Measurements from ENCODE around the gene FCGR1A. TPM values are rescaled to one million over a fixed set of nuclear protein-coding genes. Genes with fewer than 3 reads are reported as not detected.
"Not testable (repeated sequence)": the region's sequence is repeated elsewhere in the genome, so short reads cannot be mapped to it uniquely, and the experiment has no call there.

FCGR1A gene
- total RNA-seq (ENCODE audit: low replicate concordance), result not detected in 2 replicates
- long read RNA-seq, result 0 reads

DNA sequence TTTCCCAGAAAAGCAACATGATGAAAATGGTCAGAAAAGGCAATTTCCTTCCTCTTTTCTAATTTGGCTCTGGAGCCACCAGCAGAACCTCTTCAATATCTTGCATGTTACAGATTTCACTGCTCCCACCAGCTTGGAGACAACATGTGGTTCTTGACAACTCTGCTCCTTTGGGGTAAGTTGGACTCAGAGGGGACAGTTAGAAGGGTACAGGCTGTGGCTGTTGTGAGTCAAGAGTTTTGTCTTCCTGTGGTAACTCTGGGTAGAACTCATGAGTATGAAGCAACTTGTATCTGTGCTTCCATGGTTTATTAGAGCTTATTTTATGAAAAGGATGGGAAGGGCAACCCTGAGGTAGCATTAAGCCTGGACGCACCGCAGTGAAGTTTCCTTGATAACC lies at the start of gene FCGR1A:
Gene FCGR1A, plus strand, starts transcription at position 95 of the 400 bp plus-strand sequence. Its CDS starts 50 bp downstream, at position 145.
- H3K27me3 Mint-ChIP-seq; H3K27ac Mint-ChIP-seq; DNase-seq (ENCODE audit: extremely low spot score, unreplicated experiment); H3K4me3 Mint-ChIP-seq; H3K9me3 Mint-ChIP-seq; H3K36me3 Mint-ChIP-seq; H3K4me1 Mint-ChIP-seq (ENCODE audit: unreplicated experiment): not testable (repeated sequence)

DNA sequence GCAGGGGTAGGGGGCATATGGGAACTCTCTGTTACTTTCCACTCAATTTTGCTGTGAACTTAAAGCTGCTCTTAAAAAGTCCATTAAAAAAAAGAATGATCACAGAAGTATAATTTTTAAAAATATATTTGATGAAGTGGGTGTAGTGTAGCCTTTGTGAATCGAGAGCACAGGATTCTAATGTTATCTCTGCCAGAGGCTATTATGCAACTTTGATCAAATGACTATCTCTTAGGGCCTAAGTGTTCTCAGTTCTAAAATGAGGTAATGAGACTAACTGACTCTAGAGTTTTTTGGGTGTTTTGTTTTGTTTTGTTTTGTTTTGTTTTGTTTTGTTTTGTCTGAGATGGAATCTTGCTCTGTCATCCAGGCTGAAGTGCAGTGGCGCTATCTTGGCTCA lies 49.7 kb upstream of the FCGR1A start:
- DNase-seq (ENCODE audit: extremely low spot score, unreplicated experiment); H3K27me3 Mint-ChIP-seq; H3K4me3 Mint-ChIP-seq; H3K9me3 Mint-ChIP-seq; H3K36me3 Mint-ChIP-seq; H3K4me1 Mint-ChIP-seq (ENCODE audit: unreplicated experiment); H3K27ac Mint-ChIP-seq: not testable (repeated sequence)

DNA sequence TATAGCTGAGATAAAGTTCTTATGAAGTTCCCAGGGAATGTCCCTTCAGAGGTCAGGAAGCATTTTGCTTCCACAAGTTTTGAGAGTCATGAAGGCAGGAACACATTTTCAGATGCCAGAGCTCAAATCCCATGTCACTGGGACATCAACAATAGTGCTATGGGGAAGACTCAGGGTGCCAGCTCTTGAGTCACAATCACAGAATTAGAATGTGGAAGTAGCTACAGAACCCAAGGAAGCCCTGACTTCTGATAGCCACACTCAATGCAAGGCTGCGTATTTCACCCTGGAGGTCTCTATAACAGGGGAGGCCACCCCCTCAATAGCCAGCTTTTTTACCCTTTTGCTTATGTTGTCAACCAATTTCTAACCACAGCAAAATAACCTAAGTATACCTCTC lies 47.8 kb upstream of the FCGR1A start:
- not testable (repeated sequence) for H3K4me3 Mint-ChIP-seq; DNase-seq (ENCODE audit: extremely low spot score, unreplicated experiment); H3K9me3 Mint-ChIP-seq; H3K27ac Mint-ChIP-seq; H3K36me3 Mint-ChIP-seq; H3K27me3 Mint-ChIP-seq; H3K4me1 Mint-ChIP-seq (ENCODE audit: unreplicated experiment)

DNA sequence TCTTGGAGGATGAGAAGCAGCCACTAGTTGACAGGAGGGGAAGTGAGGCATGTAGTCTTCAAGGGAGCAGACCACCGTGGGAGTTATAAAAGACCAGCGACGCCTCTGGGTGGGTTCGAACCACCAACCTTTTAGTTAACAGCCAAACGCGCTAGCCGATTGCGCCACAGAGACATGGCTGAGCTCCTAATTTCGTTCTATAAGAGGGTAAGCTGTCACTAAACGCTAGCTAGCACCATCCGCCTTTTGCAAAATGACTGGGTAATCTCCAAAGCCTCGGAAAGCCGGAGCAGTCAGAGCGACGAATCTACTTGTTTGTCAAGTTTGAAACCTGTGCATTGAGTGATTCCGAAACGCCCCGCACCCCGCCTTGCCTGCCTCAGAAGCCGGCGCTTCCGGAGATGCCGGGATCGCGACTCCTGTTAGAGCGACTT lies 42.3 kb upstream of the FCGR1A start:
- H3K36me3 Mint-ChIP-seq; H3K27me3 Mint-ChIP-seq; H3K4me1 Mint-ChIP-seq (ENCODE audit: unreplicated experiment); H3K9me3 Mint-ChIP-seq: not testable (repeated sequence)
- Mint-ChIP-seq H3K4me3 (peak overlapping the region; percentile 82), H3K27ac (peak overlapping the region; percentile 81)
- peak; percentile 66 for DNase-seq (ENCODE audit: extremely low spot score, unreplicated experiment)

DNA sequence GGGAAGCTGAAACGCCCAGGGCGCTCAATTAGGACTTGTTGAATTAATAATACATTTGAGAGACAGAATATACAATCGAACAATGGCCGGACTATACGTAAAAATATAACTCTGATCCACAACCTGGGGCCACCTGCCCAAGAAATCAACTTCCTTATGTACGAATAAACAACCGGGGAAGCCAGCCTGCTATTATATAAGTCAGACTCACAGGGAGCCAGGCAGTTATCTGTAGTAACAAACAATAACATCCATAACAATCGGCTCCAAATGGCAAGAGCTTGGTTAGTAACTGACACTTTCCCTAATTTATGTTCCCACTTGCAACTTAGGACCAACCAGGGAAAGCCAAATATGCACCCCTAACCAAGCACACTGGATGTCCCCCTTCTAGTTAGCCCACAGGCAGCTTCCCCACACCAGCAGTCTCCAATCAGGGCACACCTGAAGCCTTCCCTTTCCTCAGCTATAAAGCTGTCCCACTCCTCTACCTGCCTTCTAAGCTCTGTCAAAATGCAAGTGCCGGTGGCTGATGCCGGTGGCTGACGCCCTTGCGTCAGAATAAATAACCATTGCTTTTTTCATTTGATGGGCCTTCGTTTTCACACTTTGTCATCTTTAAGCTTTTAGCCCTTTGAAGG lies 41.8 kb upstream of the FCGR1A start:
- H3K27me3 Mint-ChIP-seq, result peaks cover 10% of the 10 kb centered on the region
- peak overlapping the region; percentile 82 for H3K4me3 Mint-ChIP-seq
- not testable (repeated sequence) for H3K4me1 Mint-ChIP-seq (ENCODE audit: unreplicated experiment); H3K9me3 Mint-ChIP-seq; H3K36me3 Mint-ChIP-seq; DNase-seq (ENCODE audit: extremely low spot score, unreplicated experiment)
- H3K27ac Mint-ChIP-seq, result peak overlapping the region; percentile 81

DNA sequence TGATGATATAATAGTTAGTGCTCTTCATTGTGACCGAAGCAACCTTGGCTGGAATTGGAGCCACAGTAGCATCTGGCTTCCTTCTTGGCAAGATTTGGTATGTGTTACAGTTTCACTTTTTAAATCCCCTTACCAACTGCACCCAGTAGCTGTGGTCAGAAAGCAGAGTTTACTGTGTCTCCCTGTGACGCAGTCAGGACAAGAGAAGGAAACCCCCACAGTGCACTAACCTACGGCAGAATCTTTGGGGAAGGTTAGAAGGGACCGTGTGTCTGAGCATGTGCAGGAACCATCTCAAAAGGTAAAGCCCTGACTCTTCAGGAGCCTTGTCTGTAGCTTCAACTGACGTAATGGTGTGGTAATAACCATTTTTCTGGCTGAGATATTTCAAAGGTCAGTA lies 40.6 kb upstream of the FCGR1A start:
- H3K36me3 Mint-ChIP-seq; H3K4me1 Mint-ChIP-seq (ENCODE audit: unreplicated experiment): not testable (repeated sequence)

DNA sequence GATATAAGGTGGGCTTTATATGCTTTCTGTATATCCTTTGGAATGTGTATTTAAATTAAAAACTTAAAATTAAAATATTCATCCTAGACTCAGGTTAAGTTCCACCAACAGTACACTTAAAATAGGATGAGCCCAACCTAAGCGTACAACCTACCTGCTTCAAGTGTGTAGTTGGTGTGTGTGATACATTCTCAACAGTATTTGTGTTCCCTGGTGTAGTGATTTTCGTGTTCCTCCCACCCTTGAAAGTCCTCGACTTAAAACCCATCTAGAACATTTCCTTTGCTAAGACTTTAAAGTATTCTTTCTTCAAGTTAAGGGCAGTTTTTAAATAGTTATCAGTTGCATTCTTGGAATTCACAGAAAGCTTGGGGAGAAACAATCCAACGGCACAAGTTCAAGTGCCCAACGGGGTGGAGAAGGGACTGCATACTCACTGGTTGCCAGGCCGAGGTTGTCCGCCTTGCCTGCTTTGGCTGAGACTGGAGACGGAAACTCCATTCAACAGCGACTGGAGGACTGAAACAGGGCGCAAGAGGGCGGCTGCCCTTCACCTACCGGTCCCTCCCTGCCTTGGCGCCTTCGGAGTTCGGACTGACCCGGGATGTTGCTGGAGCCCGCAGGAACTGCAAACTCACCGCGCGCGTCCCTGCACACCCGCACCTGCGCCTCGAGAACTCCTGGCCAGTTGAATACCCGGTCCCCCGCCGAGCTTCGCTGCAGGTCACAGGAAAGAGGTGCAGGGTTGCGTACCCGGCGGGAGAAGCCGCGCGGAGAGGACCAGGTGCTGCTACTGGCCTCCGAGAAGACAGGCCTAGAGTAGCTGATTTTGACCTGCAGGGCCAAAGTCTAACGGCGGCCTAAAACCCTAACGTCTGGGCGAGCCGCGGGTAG lies 35.8 kb upstream of the FCGR1A start:
- H3K4me3 Mint-ChIP-seq; DNase-seq (ENCODE audit: extremely low spot score, unreplicated experiment); H3K4me1 Mint-ChIP-seq (ENCODE audit: unreplicated experiment): not testable (repeated sequence)

More for the DNA sequence above, 40.6 kb upstream of the FCGR1A start:
- peaks cover 20% of the 10 kb centered on the region for H3K27me3 Mint-ChIP-seq
- not testable (repeated sequence) for H3K9me3 Mint-ChIP-seq; H3K4me3 Mint-ChIP-seq; H3K27ac Mint-ChIP-seq; DNase-seq (ENCODE audit: extremely low spot score, unreplicated experiment)

DNA sequence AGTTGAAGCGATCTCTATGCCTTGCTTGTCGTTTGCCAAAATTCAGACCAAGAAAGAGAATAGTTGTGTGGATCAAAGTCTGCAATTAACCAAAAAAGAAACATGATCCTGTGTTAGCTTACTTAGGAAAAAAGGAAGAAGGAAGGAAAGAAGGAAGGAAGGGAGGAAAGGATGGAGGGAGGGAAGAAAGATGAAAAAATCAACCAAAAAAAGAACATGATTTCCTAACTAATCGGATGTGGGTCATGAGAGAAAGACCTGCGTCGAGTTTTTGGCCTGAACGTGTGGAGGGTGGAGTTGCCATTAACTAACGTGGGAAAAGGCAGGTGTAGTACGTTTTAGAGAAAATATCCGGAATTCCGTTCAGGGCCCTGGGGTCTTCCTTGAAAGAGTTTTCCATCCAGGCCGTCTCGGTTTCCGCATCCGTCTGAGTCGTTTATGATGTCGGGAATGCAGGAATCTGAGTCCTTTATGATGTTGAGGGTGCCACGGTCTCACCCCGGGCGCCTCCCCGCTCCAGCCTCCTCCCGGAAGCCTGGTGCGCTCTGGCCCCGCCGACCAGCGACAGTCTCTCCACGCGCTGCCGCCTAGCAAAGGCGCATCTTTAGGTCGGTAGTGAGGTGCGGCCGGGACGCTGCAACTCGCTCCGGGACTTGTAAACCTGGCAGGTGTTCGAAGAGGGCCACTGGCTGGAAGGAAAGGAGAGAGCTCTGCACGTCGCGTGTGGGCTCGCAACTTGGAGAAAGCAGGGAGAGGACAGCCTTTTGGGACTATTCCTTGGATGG lies 34.9 kb upstream of the FCGR1A start:
- peak overlapping the region; percentile 58 for H3K4me3 Mint-ChIP-seq
- H3K4me1 Mint-ChIP-seq (ENCODE audit: unreplicated experiment); H3K9me3 Mint-ChIP-seq; DNase-seq (ENCODE audit: extremely low spot score, unreplicated experiment); H3K27ac Mint-ChIP-seq; H3K36me3 Mint-ChIP-seq: not testable (repeated sequence)
- H3K27me3 Mint-ChIP-seq, result peaks cover 34% of the 10 kb centered on the region

More for the DNA sequence above, 35.8 kb upstream of the FCGR1A start:
- H3K27ac Mint-ChIP-seq, H3K9me3 Mint-ChIP-seq, H3K36me3 Mint-ChIP-seq: not testable (repeated sequence)
- peaks cover 34% of the 10 kb centered on the region for H3K27me3 Mint-ChIP-seq

DNA sequence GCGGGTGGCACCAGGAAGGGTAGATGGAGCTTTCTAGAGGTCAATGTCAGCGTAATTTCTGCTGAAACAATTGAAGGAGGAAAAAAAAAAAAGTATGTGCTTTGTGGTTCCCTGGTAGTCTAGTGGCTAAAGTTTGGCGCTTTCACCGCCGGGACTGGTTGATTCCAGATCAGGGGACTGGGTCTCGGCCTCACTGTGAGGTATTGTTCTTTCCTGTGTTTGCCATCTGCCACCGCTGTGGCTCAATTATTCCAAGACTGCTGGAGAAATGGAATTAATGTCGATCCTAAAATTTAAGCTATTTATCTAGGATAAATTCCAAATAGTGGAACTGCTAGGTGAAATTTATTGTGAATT lies 34.4 kb upstream of the FCGR1A start:
- DNase-seq (ENCODE audit: extremely low spot score, unreplicated experiment); H3K9me3 Mint-ChIP-seq; H3K36me3 Mint-ChIP-seq; H3K27ac Mint-ChIP-seq; H3K4me1 Mint-ChIP-seq (ENCODE audit: unreplicated experiment): not testable (repeated sequence)
- Mint-ChIP-seq H3K27me3 (peaks cover 34% of the 10 kb centered on the region), H3K4me3 (peak overlapping the region; percentile 58)

DNA sequence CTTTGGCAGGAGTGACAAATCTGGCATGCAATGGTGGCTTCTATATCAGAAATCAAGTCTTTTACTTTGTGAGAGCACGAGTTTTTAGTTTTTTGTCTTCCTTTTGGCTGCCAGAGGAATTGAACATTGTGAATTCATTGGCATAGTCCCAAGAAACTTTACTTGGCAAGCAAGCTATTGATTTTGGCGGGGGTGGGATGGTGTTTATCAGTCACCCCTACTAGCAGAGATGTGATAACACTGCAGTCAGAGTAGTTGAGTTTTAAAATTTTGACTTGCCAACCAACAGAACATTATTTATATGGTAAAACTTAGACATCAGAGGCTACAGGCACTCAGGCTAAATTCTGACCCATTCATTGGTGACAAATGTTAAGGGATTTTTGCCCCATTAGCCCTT lies 31.9 kb upstream of the FCGR1A start:
- not testable (repeated sequence) for H3K4me1 Mint-ChIP-seq (ENCODE audit: unreplicated experiment); H3K36me3 Mint-ChIP-seq; H3K9me3 Mint-ChIP-seq; DNase-seq (ENCODE audit: extremely low spot score, unreplicated experiment); H3K4me3 Mint-ChIP-seq; H3K27ac Mint-ChIP-seq
- peaks cover 30% of the 10 kb centered on the region for H3K27me3 Mint-ChIP-seq

DNA sequence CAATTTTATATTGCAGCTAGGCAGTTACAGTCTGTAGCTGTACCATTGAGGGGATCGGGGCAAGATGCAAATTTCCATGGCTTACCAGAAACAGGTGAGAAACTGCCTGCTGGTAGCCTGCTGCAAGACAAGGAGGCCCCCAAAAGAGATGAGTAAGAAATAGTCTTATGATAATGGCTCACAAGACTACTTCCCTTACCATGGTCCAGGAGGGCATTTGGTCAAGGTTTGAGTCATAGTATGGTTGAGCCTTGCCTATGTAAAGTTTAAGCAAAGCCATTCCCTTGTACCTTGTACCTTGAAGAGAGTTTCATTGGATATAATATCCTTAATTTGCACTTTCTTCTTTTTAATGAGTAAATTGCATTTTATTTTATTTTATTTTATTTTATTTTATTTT lies 30.3 kb upstream of the FCGR1A start:
- H3K27me3 Mint-ChIP-seq, result peaks cover 16% of the 10 kb centered on the region
- not testable (repeated sequence) for H3K27ac Mint-ChIP-seq; H3K4me1 Mint-ChIP-seq (ENCODE audit: unreplicated experiment); H3K4me3 Mint-ChIP-seq; H3K9me3 Mint-ChIP-seq; DNase-seq (ENCODE audit: extremely low spot score, unreplicated experiment); H3K36me3 Mint-ChIP-seq

DNA sequence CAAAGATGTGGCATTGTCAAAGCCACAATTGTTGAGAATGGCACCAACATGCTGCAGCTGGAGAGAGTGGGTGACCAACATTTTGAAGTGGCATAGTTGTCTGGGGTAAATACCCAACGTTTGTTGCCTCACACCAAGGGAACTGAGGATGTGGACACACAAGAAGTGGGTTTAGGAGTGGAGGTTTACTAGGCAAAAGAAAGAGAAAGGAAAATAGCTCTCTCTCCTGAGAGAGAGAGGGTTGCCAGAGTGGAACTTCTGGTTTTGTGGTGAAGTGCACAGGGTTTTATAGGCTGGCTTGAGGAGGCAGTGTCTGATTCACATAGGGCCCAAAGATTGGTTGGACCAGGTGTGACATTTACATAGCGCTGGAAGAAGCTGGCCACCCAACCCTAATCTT lies 29.0 kb upstream of the FCGR1A start:
- not testable (repeated sequence) for H3K4me1 Mint-ChIP-seq (ENCODE audit: unreplicated experiment); H3K27ac Mint-ChIP-seq; H3K36me3 Mint-ChIP-seq; H3K27me3 Mint-ChIP-seq; H3K9me3 Mint-ChIP-seq; DNase-seq (ENCODE audit: extremely low spot score, unreplicated experiment); H3K4me3 Mint-ChIP-seq

DNA sequence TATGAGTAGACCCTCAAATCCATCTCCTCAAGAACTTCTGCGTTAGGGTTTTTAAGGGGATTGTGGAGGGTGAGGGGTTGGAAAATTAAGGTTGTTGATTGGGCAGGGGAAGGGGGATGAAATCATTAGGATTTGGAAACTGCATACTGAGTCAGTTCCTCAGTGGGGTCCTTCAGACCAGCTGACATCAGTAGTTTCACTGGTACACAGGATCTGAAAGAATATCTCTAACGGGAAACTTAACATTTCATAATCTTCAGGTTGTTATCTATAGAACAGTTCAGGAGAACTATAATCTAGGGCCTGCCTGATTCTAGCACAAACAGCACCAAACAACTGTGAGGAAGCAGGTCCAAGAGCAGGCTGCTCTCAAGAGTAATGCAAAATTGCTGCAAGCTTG lies 27.2 kb upstream of the FCGR1A start:
- not testable (repeated sequence) for H3K27ac Mint-ChIP-seq; H3K4me3 Mint-ChIP-seq; H3K9me3 Mint-ChIP-seq; H3K36me3 Mint-ChIP-seq; DNase-seq (ENCODE audit: extremely low spot score, unreplicated experiment); H3K4me1 Mint-ChIP-seq (ENCODE audit: unreplicated experiment); H3K27me3 Mint-ChIP-seq
